Endothelial cell of umbilical vein (primary cell): ENCODE data around the gene JAKMIP3. TPM values are rescaled to one million over a fixed set of nuclear protein-coding genes. Genes with fewer than 3 reads are reported as not detected.

ENCODE experiments used
- BruUV-seq: library from RNA; stranded (reverse); fragments of 400-500 nt; replicated peaks from 2 replicates; lab custom pipeline; 2021; lab: Mats Ljungman, UMichigan
- CTCF ChIA-PET: fragments of 300-600, 350-600 bp; sonication (Branson Sonifier 250); formaldehyde crosslinking; loops from one replicate; lab custom pipeline; 2021; ENCODE audit warnings: antibody characterized with exemption, inconsistent platforms; lab: Charles Lee
- POLR2A ChIA-PET: fragments of 300-600, 350-600 bp; sonication (Branson Sonifier 250); formaldehyde crosslinking; loops from one replicate; lab custom pipeline; 2021; ENCODE audit warnings: antibody characterized with exemption, inconsistent platforms; lab: Charles Lee
- DNase-seq: peaks from one replicate; pipeline ENCODE4 v3.0.0-alpha.2; 2011; ENCODE audit warnings: low read depth, low spot score
- FAIRE-seq: peaks from 2 replicates; lab custom pipeline; 2011; peaks lifted over from hg19 to GRCh38; lab: Jason Lieb, UNC
- H2AFZ ChIP-seq: 2 replicates; pipeline ENCODE4 v1.6.0; 2012; ENCODE audit warnings: low read depth, low read length, control low read depth, inconsistent platforms
- H3K27ac ChIP-seq: 2 replicates; pipeline ENCODE4 v1.5.1; 2011; ENCODE audit warnings: low read depth, mild to moderate bottlenecking, control low read depth, low read length, moderate library complexity; ENCODE audit not compliant: insufficient read depth
- H3K27me3 ChIP-seq, 2 experiments: 2 replicates each; pipeline versions ENCODE4 v1.6.0 to v1.6.1; 2011; ENCODE audit warnings: low read length in 2 of 2, mixed read lengths in 1 of 2; ENCODE audit not compliant: control insufficient read depth in 2 of 2, insufficient read depth in 2 of 2
- H3K36me3 ChIP-seq, 2 experiments: 2 replicates in 1 of 2; 3 replicates in 1 of 2; pipeline ENCODE4 v1.5.1; 2011; ENCODE audit warnings: low read length in 2 of 2, mild to moderate bottlenecking in 1 of 2, moderate library complexity in 1 of 2; ENCODE audit not compliant: control insufficient read depth in 2 of 2, insufficient read depth in 2 of 2; ENCODE audit errors: extremely low read depth in 1 of 2
- H3K4me1 ChIP-seq: 3 replicates; pipeline ENCODE4 v1.5.1; 2011; ENCODE audit warnings: mild to moderate bottlenecking, low read length; ENCODE audit not compliant: control insufficient read depth, insufficient read depth; ENCODE audit errors: extremely low read depth
- H3K4me2 ChIP-seq: 2 replicates; pipeline ENCODE4 v1.6.1; 2011; ENCODE audit warnings: low read length, control low read depth, mixed read lengths; ENCODE audit not compliant: insufficient read depth
- H3K4me3 ChIP-seq, 3 experiments: fragments of 200-600 bp in 1 of 3; sonication (generic), shearing (Covaris generic) in 1 of 3; replicated peaks in 1 of 3; 2 replicates each; pipeline ENCODE4 v1.5.1; 2011 to 2016; ENCODE audit warnings: control low read depth in 3 of 3, low read length in 3 of 3, mild to moderate bottlenecking in 2 of 3, inconsistent platforms in 1 of 3, low read depth in 1 of 3, moderate library complexity in 1 of 3; ENCODE audit not compliant: insufficient read depth in 1 of 3
- H3K79me2 ChIP-seq: 2 replicates; pipeline ENCODE4 v1.6.0; 2012; ENCODE audit warnings: low read length, inconsistent platforms; ENCODE audit not compliant: control insufficient read depth, insufficient read depth
- H3K9ac ChIP-seq: replicated peaks from 2 replicates; pipeline ENCODE3; 2011; ENCODE audit warnings: low read length, control low read depth; ENCODE audit not compliant: insufficient read depth; ENCODE audit errors: extremely low read depth
- H3K9me1 ChIP-seq: replicated peaks from 3 replicates; pipeline ENCODE4 v1.6.0; 2011; ENCODE audit warnings: mild to moderate bottlenecking, low read length; ENCODE audit not compliant: control insufficient read depth, insufficient read depth; ENCODE audit errors: extremely low read depth
- H3K9me3 ChIP-seq: replicated peaks from 2 replicates; pipeline ENCODE4 v1.5.1; 2012; ENCODE audit warnings: low read length, inconsistent platforms; ENCODE audit not compliant: control insufficient read depth, insufficient read depth
- H4K20me1 ChIP-seq: replicated peaks from 2 replicates; pipeline ENCODE3; 2011; ENCODE audit warnings: mild to moderate bottlenecking, low read length; ENCODE audit not compliant: control insufficient read depth, insufficient read depth; ENCODE audit errors: extremely low read depth
- CTCF ChIP-seq, 2 donors: IDR thresholded peaks; 1 replicate in 1 of 2; 2 replicates in 1 of 2; pipeline ENCODE4 v1.5.1; 2011; ENCODE audit warnings: low read length in 2 of 2, mild to moderate bottlenecking in 2 of 2, moderate library complexity in 2 of 2, control low read depth in 1 of 2, inconsistent platforms in 1 of 2, low read depth in 1 of 2; ENCODE audit not compliant: insufficient read depth in 1 of 2; ENCODE audit errors: extremely low read depth in 1 of 2
- EZH2 ChIP-seq: IDR thresholded peaks from 2 replicates; pipeline ENCODE4 v1.6.1; 2012; ENCODE audit warnings: borderline replicate concordance, low read depth, mild to moderate bottlenecking, moderate library complexity, low read length, inconsistent platforms; ENCODE audit not compliant: severe bottlenecking
- FOS ChIP-seq: IDR thresholded peaks from 2 replicates; pipeline ENCODE4 v1.6.1; 2011; ENCODE audit warnings: mild to moderate bottlenecking, low read length, moderate library complexity, borderline replicate concordance; ENCODE audit not compliant: insufficient read depth
- GATA2 ChIP-seq: IDR thresholded peaks from 2 replicates; pipeline ENCODE4 v1.7.0; 2011; ENCODE audit warnings: low read depth, mild to moderate bottlenecking, moderate library complexity, mixed read lengths, low read length; ENCODE audit not compliant: insufficient read length, insufficient read depth
- JUN ChIP-seq: IDR thresholded peaks from 2 replicates; pipeline ENCODE4 v1.6.1; 2011; ENCODE audit warnings: borderline replicate concordance, low read depth; ENCODE audit not compliant: insufficient read length, insufficient read depth
- MAX ChIP-seq: IDR thresholded peaks from 2 replicates; pipeline ENCODE4 v1.6.1; 2011; ENCODE audit not compliant: insufficient read depth, insufficient read length
- MYC ChIP-seq: IDR thresholded peaks from one replicate; pipeline ENCODE4 v1.6.1; 2011; ENCODE audit warnings: mild to moderate bottlenecking, low read depth, low read length
- POLR2A ChIP-seq: IDR thresholded peaks from 2 replicates; pipeline ENCODE4 v1.6.1; 2012; ENCODE audit warnings: low read depth, mild to moderate bottlenecking, control low read depth, low read length
- POLR2AphosphoS5 ChIP-seq: IDR thresholded peaks from 2 replicates; pipeline ENCODE4 v1.6.1; 2012; ENCODE audit warnings: low read depth, mild to moderate bottlenecking, control low read depth, low read length, moderate library complexity; ENCODE audit not compliant: insufficient read depth
- dilution Hi-C: fragments of 300-500 bp; cut with MboI; formaldehyde crosslinking; loops from one replicate; pipeline ENCODE4 v1.15.0; 2019; ENCODE audit warnings: low sequenced_read_pairs; ENCODE audit not compliant: extremely low pct_ligation_motif_present
- intact Hi-C: fragments of 100-400 bp; cut with micrococcal nuclease; formaldehyde crosslinking; loops from one replicate; pipeline ENCODE4 v1.10.0; 2022
- polyA plus RNA-seq, 4 experiments: library from polyadenylated mRNA; depleted of rRNA in 3 of 4; stranded (reverse) in 3 of 4; unstranded in 1 of 4; fragments of >200 nt; gene quantifications; 2 replicates each; pipeline versions ENCODE4 v1.2.1 to v1.2.3, GENCODE V29; 2011 to 2012; ENCODE audit warnings: missing spikeins in 1 of 4
- total RNA-seq: library from RNA; stranded (reverse); gene quantifications from 2 replicates; pipeline ENCODE4 v1.2.3, GENCODE V29; 2021

JAKMIP3 gene
- total and polyA plus RNA-seq, 2 donors (not counting 3 experiments of a cell fraction or from before 2014, with no cell fraction given) = 0.01 TPM; not detected in 1

GRCh38 chr10:132100091-132100481 lies 34.3 kb downstream of the JAKMIP3 start:
- no peaks in the 10 kb centered on the region for H3K36me3 ChIP-seq
- dilution Hi-C loops = no loop called here
- no peaks in the 10 kb centered on the region for H3K79me2 ChIP-seq
- H4K20me1 ChIP-seq = no peaks in the 10 kb centered on the region
- H2AFZ ChIP-seq = no peak overlapping the region
- no peaks in the 10 kb centered on the region for H3K9me1 ChIP-seq
- H3K4me2 ChIP-seq = no peak overlapping the region
- no peak for DNase-seq
- no TSS peak for BruUV-seq
- intact Hi-C loops = no loop called here
- no peaks in the 10 kb centered on the region for H3K4me1 ChIP-seq
- no peak overlapping the region for H3K9ac ChIP-seq
- no peaks in the 10 kb centered on the region for H3K9me3 ChIP-seq
- no peak for FAIRE-seq
- CTCF ChIA-PET = no interaction called here
- H3K4me3 ChIP-seq = no peak overlapping the region
- POLR2A ChIA-PET = no interaction called here
- H3K27ac ChIP-seq = no peak overlapping the region
- H3K27me3 ChIP-seq = no peaks in the 10 kb centered on the region
- no peak for TF ChIP-seq JUN
- TF ChIP-seq GATA2 = no peak
- TF ChIP-seq FOS = no peak
- TF ChIP-seq MAX = no peak
- TF ChIP-seq EZH2 = no peak
- no peak for TF ChIP-seq MYC
- TF ChIP-seq POLR2AphosphoS5 = no peak
- TF ChIP-seq CTCF (IDR thresholded peaks at IDR 0.05; ENCODE audit: extremely low read depth in 1 of 2, insufficient read depth in 1 of 2, low read depth in 1 of 2, low read length in 2 of 2) = no peak
- no peak for TF ChIP-seq POLR2A
